GM21737 (cell line): ENCODE data around the gene DAPL1.

Source experiments
- ATAC-seq: cut with Tn5 transposase; IDR thresholded peaks from one replicate; pipeline ENCODE4 v1.9.1; 2021; ENCODE audit warnings: mild to moderate bottlenecking, moderate library complexity; ENCODE audit not compliant: unreplicated experiment

The DAPL1 gene

DNA sequence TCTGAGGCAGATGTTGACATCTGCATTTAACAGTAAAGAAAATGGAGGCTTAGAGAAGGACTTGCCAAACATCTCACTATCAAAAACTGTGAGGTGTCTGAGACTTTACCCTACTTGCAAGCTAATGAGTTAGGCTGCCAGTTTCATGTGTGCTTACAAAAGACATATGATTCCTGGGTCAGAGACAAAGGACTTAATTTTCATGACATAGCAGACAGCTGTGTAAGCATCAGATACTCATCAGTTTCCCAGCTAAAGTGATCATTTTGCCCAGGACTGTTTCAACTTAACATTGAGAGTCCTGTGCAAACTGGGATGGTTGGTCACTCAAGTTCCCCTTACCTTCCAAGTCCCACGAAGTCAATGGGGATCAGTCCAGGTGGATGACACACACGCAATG lies 18.9 kb upstream of the DAPL1 start:
- no peak for ATAC-seq

- ATAC-seq, result no peak
Observed at GRCh38 chr2:158777077-158777476, 18.0 kb upstream of the DAPL1 start.

GRCh38 chr2:158778243-158778642 lies 16.9 kb upstream of the DAPL1 start:
- no peak for ATAC-seq

- no peak for ATAC-seq
Observed at GRCh38 chr2:158779621-158780020, 15.5 kb upstream of the DAPL1 start.

DNA sequence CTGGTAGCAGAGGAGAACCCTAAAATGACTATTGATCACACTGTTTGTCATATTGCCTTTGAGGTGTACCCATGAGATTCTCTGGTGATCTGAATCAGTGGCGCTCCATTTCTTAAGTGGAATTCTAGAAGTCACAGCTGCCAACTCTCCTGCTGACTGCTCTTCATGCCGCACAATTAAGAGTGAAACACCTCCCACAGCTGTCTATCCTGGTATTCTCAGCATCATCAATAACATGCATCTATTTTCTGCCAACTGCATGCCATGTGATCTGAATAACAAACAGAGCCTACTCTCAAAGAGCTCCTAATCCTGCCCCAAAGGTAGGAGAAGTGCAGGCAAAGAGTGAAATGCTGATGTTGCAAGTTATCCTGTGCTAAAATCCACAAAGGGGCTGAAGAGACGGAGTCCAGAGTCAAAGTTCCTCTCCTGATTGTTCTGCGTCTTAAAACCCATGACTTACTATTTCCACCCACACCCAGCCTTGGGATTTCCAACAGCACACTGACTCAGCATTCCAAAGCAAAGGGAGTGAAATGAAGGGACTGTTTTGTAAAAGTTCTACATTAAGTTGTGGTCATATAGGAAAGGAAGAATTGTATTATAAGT lies 13.7 kb upstream of the DAPL1 start:
- no peak for ATAC-seq

GRCh38 chr2:158782136-158782535 lies 13.0 kb upstream of the DAPL1 start:
- ATAC-seq, result no peak

DNA sequence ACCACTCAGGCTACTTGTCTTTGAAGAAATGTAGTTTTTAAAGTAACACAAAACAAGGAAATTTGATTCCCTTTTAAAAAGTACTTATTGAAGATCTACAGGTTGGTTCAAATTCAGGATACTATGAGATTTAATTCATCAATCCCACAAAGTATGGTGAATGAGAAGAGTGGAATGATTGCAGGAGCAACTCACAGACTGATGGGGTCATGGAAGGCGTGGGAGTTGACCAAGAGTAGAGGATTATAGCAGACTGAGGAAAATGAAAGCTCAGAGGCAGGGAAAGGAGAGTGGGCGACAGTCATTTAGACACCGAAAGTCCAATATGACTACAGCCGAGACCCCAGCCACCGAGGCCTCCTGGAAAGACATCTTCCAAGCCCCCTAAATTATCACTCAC lies 12.5 kb upstream of the DAPL1 start:
- ATAC-seq, result no peak

- no peak for ATAC-seq
Observed at GRCh38 chr2:158783923-158784322, 11.2 kb upstream of the DAPL1 start.

DNA sequence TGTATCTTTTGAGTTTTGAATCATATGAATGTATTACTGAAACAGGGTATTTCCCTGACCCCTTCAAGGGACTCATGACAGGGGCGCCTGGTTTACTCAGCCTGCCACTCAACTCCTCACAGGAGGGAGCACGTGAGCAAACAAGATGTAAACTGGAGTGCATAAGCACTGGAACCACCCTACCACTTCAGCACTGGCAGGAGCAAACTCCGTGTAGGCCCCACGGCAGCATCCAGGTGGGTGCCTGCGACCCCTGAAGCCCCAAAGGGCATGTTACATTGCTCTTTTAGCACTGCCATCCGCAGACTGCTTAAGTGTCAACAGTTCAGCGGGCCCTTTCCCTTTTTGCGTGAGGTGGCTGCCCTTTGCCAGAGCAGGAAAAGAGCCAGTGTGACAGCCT lies 8.2 kb upstream of the DAPL1 start:
- no peak for ATAC-seq

DNA sequence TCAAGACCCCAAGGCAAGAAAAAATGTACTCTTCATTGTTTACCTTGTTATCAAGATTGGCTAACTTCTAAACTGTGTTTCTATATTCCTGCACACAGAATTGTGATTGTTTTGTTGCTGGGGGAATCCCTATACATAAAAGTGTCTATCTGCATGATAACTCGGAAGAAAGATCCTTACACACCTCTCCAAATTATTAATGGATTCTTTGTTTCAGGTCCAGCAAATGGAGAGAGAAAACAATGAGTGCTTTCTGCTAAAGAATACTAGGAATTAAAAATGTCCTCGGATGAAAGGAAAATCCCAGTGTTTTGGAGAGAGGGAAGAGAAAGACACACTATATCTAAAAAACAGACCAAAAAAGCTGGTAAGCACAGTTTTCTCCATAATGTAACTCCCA lies 6.2 kb upstream of the DAPL1 start:
- no peak for ATAC-seq

DNA sequence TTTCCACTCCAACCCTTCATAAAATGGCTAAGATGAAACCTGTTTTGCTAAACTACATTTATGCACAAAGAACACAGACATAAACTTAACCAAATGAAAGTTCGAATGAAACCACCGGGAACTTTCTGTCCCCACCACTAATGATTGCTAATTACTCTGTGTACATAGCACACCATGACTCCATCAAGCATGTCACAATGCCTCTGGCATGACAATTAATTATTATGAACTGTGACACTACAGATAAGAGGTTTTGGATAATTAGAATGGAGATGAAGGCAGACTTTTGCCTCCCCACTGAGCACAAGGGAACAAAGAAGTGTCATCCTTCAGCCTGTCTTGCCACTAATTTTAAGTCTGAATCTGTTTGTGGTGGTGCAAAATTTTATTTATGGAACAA lies 1.5 kb downstream of the DAPL1 start:
- no peak for ATAC-seq

- ATAC-seq, result no peak
Observed at GRCh38 chr2:158797963-158798700, 3.0 kb downstream of the DAPL1 start.

DNA sequence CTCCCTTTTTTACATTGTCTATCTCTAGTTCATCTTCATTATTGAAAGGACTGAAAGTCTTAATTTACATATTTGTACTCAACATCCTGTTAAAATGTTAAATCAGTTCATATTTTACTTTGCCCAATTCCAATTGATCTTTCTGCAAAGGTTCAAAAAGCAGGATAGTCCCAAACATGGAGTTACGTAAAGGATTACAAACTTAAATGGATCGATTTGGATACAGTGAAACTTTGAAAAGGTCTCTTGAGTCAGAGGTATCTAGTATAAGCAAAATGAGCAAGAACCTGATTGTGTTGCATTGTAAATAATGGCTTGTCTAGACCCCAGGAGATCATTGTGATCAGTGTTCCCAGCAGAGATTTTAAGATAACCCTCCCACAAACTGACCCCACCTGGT lies 4.1 kb downstream of the DAPL1 start:
- ATAC-seq, result no peak

GRCh38 chr2:158803506-158803905 lies 8.4 kb downstream of the DAPL1 start:
- ATAC-seq, result no peak

- ATAC-seq, result no peak
Observed at GRCh38 chr2:158805255-158805654, 10.1 kb downstream of the DAPL1 start.

- ATAC-seq, result no peak
Observed at GRCh38 chr2:158805936-158806335, 10.8 kb downstream of the DAPL1 start.

- ATAC-seq, result no peak
Observed at GRCh38 chr2:158806941-158807340, 11.8 kb downstream of the DAPL1 start.

- ATAC-seq, result no peak
Observed at GRCh38 chr2:158808426-158808825, 13.3 kb downstream of the DAPL1 start.

DNA sequence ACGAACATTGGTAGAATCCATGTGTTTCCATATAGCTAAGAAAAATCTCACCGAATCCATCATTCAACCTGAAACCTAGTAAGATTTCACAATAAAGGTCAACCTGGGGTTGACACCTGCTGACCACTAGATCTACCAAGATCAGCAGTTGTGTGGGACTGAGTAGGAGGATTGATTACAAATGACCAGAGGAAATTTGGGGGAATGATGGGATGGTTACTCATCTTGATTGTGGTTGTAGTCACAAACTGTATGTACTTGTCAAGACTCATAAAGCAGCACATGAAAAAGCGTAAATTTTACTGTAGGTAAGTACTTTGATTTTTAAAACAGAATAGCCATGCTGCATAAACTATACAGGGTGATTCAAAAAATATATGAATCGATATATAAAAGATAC lies 14.7 kb downstream of the DAPL1 start:
- no peak for ATAC-seq

DNA sequence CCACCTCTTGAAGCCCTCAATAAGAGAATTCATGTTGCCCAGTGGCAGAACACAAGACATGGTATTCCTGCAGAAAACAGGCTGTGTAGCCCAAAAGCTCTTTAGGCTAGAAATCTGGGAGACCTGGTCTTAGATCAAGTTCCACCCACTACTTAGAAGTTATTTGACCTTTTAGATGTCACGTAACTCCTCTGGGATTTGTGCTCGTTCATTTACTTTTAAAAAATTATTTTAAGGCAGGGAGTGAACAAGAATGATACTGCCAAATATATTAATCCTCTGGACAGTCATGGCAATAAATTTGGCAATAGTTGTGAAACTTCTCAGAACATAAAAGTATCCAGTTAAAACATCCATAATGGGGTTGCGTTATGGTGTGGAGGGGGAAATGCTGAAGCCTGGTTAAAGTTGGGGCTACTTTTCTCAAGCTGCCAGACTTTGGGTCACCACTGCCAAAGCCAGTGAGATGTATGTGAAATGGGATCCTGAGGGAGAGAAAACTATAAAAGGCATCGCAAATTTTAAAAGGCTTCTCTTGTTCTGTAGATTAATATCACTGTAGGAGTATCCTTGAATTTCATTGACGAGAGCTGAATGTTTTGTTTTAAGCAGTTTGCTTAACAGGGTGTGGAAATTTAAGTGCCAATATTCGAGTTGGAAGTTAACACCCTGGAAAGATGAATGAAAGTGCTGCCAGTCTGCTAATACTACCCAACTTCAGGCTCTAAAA lies 15.8 kb downstream of the DAPL1 start:
- no peak for ATAC-seq

DNA sequence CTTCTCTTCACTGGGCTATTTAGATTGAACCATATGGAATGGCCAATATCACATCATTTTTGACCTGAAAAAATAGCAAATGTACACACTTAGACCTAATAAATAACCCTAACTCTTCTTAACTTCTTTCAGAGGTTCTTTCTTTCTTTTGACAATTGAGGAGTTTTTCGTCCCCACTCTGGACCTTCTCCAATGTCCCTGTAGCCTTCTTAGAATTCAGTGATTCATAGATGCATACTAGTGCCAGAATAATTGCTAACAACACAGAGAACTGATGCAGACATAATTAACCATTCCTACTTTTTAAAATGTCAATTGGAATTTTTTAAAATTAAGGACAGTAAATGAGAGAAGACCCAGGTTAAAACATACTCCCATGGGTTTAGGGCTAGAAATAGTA lies 20.0 kb downstream of the DAPL1 start:
- no peak for ATAC-seq

DNA sequence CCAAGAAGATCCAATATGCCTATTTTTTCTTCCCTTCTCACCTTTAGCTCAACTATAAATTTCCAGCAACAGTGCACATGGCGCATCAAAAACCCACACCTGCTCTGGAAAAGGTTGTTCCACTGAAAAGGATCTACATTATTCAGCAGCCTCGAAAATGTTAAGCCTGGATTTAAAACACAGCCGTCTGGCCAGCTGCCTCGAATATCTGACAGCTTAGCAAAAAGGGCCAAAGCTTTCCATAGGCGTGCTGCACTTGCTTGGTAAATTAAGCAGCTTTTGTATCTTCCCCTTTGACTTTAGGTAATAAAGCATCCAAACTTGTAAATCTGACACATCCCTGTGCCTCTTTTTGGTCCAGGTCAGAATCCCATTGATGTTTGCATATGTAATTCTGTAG lies 20.5 kb downstream of the DAPL1 start:
- no peak for ATAC-seq
